A673 (cell line): ENCODE data around the gene LMF1. TPM values are rescaled to one million over a fixed set of nuclear protein-coding genes. Genes with fewer than 3 reads are reported as not detected.

Experiments used
- BruUV-seq: library from RNA; stranded (reverse); fragments of 400-500 nt; replicated peaks from 2 replicates; lab custom pipeline; 2021; lab: Mats Ljungman, UMichigan
- CTCF ChIA-PET: fragments of 300-600 bp; sonication (Branson Sonifier 250); formaldehyde crosslinking; loops from one replicate; lab custom pipeline; 2022; ENCODE audit warnings: antibody characterized with exemption; lab: Charles Lee
- POLR2A ChIA-PET: fragments of 300-600 bp; sonication (Branson Sonifier 250); formaldehyde crosslinking; loops from one replicate; lab custom pipeline; 2022; ENCODE audit warnings: antibody characterized with exemption; ENCODE audit not compliant: low non-redundant PET; lab: Charles Lee
- DNase-seq: peaks from one replicate; pipeline ENCODE4 v3.0.0-alpha.2; 2015; ENCODE audit warnings: low spot score
- H3K27ac ChIP-seq: fragments of 200-600 bp; sonication (generic); 2 replicates; pipeline ENCODE4 v1.5.1; 2016; ENCODE audit warnings: mixed run types, low read depth, mild to moderate bottlenecking, mixed read lengths, antibody characterized with exemption, low read length; ENCODE audit not compliant: poor library complexity, severe bottlenecking
- H3K27me3 ChIP-seq: fragments of 200-600 bp; sonication (generic); replicated peaks from 2 replicates; pipeline ENCODE4 v1.6.1; 2017; ENCODE audit warnings: mixed run types, low read depth, mild to moderate bottlenecking, mixed read lengths, antibody characterized with exemption, low read length; ENCODE audit not compliant: insufficient read depth, poor library complexity
- H3K36me3 ChIP-seq: fragments of 200-600 bp; sonication (generic); 2 replicates; pipeline ENCODE4 v1.6.1; 2016; ENCODE audit warnings: mixed run types, mild to moderate bottlenecking, mixed read lengths, antibody characterized with exemption, low read length; ENCODE audit not compliant: insufficient read depth, poor library complexity, severe bottlenecking
- H3K4me1 ChIP-seq: fragments of 200-600 bp; sonication (generic); 2 replicates; pipeline ENCODE4 v1.6.1; 2017; ENCODE audit warnings: mixed run types, mild to moderate bottlenecking, mixed read lengths, antibody characterized with exemption, low read length; ENCODE audit not compliant: insufficient read depth, poor library complexity, severe bottlenecking
- H3K4me3 ChIP-seq: fragments of 200-600 bp; sonication (generic); 2 replicates; pipeline ENCODE4 v1.5.1; 2016; ENCODE audit warnings: low read depth, mixed run types, mild to moderate bottlenecking, mixed read lengths, low read length; ENCODE audit not compliant: poor library complexity, severe bottlenecking
- H3K9me3 ChIP-seq: fragments of 200-600 bp; sonication (generic); 2 replicates; pipeline ENCODE4 v1.6.1; 2016; ENCODE audit warnings: mixed run types, low read depth, mild to moderate bottlenecking, mixed read lengths, antibody characterized with exemption, low read length; ENCODE audit not compliant: poor library complexity, severe bottlenecking
- EZH2 ChIP-seq: fragments of 200-600 bp; sonication (generic); IDR thresholded peaks from 2 replicates; pipeline ENCODE4 v1.6.1; 2017; ENCODE audit warnings: borderline replicate concordance, low read depth, mild to moderate bottlenecking, mixed read lengths, antibody characterized with exemption, low read length; ENCODE audit not compliant: poor library complexity, severe bottlenecking
- intact Hi-C: fragments of 100-400 bp; cut with micrococcal nuclease; formaldehyde crosslinking; loops from one replicate; pipeline ENCODE4 v1.10.0; 2022; ENCODE audit not compliant: unreplicated experiment
- total RNA-seq: library from RNA; stranded (reverse); gene quantifications from 2 replicates; pipeline ENCODE4 v1.2.3, GENCODE V29; 2021
- TF ChIP-seq, protein P1 (sequence below): fragments of 300-800, 200-600 bp; sonication (generic); conservative IDR thresholded peaks from 2 replicates; pipeline ENCODE4 v1.5.1; 2017; ENCODE audit warnings: low read depth, mild to moderate bottlenecking, antibody characterized with exemption, low read length, moderate library complexity, mixed read lengths

LMF1 gene
- total RNA-seq, 1 experiment from 2014 or later = 21.0 TPM

DNA sequence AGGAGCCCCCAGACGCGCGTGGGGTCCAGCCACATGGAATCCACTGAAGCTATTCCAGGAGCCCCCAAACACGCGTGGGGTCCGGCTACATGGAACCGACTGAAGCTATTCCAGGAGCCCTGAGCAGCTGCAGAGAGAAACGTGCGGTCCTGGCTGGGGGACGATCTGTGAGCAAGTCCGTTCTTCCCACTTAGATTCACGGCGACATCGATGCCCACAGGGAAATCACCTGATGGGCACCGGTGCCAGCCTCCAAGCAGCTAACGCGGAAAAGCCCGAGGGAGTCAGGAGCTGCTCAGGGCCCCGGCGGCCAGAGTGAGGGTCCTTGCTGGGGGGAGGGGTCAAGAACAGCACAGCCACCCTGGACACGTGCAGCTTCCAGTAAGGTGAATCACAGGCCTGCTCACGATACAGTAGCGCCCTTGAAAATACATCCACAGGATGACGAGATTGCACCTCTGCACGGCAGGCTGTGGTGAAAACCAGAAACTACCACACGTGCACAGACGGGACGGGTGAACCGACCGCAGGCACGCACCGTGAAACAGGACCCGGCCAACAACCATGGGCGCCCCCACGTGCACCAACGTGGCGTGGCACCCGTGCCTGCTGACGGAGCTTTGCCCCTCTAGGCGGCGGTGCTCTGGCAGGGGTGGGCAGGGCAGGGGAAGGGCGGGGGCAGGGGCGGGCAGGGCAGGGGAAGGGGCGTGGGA, 92.6 kb downstream of the LMF1 start:
- ChIA-PET CTCF (no interaction called here), POLR2A (no interaction called here)
- H3K27ac ChIP-seq = no peak overlapping the region
- no TSS peak for BruUV-seq
- DNase-seq = peak; percentile 49
- H3K27me3 ChIP-seq = no peaks in the 10 kb centered on the region
- no peaks in the 10 kb centered on the region for H3K4me1 ChIP-seq
- intact Hi-C loops = no loop called here
- TF ChIP-seq, protein P1, sequence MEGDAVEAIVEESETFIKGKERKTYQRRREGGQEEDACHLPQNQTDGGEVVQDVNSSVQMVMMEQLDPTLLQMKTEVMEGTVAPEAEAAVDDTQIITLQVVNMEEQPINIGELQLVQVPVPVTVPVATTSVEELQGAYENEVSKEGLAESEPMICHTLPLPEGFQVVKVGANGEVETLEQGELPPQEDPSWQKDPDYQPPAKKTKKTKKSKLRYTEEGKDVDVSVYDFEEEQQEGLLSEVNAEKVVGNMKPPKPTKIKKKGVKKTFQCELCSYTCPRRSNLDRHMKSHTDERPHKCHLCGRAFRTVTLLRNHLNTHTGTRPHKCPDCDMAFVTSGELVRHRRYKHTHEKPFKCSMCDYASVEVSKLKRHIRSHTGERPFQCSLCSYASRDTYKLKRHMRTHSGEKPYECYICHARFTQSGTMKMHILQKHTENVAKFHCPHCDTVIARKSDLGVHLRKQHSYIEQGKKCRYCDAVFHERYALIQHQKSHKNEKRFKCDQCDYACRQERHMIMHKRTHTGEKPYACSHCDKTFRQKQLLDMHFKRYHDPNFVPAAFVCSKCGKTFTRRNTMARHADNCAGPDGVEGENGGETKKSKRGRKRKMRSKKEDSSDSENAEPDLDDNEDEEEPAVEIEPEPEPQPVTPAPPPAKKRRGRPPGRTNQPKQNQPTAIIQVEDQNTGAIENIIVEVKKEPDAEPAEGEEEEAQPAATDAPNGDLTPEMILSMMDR = peak; percentile 56
- no peak for TF ChIP-seq EZH2
- no peaks in the 10 kb centered on the region for H3K9me3 ChIP-seq
- H3K4me3 ChIP-seq = no peak overlapping the region
- H3K36me3 ChIP-seq = no peaks in the 10 kb centered on the region

DNA sequence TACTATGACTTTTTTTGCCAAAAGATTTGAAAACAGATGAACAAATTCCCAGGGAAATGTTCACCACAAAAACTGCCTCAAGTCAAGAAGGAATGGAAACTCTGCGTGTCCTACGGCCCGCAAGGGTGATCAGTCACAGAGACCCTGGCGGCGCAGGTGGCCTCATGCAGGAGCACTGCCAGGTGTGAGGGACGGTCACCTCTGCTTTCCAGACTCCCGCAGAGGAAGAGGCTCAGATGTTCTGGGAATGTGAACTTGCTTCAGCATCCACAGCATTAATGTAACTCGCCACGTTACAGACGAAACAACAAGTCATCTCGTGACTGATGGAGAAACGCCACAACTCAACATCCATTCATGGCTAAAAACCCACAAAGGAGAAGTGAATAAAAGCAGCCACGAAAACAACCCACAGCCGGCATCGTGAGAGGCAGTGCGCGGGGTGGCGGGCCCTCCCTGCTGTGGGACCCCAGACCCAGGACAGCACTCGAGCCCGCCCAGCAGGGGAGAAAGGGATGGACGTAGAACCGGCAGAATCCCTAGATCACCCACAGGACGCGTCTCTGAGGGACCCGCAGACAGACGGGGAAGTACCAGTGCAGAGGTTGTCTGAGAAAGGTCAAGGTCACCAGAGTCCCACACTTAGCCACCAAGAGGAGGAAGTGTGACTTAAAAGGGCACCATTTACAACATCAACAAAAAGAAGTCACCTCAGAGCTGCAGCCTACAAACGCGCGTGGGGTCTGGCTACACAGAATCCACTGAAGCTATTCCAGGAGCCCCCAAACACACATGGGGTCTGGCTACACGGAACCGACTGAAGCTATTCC, 93.3 kb downstream of the LMF1 start:
- intact Hi-C loops = no loop called here
- Histone ChIP-seq H3K9me3 (no peaks in the 10 kb centered on the region), H3K36me3 (no peaks in the 10 kb centered on the region), H3K27ac (no peak overlapping the region), H3K4me3 (no peak overlapping the region), H3K27me3 (no peaks in the 10 kb centered on the region), H3K4me1 (no peaks in the 10 kb centered on the region)
- CTCF ChIA-PET = no interaction called here
- TF ChIP-seq, protein P1 = no peak
- TF ChIP-seq EZH2 = no peak
- DNase-seq = no peak
- BruUV-seq = no TSS peak
- POLR2A ChIA-PET = no interaction called here

DNA sequence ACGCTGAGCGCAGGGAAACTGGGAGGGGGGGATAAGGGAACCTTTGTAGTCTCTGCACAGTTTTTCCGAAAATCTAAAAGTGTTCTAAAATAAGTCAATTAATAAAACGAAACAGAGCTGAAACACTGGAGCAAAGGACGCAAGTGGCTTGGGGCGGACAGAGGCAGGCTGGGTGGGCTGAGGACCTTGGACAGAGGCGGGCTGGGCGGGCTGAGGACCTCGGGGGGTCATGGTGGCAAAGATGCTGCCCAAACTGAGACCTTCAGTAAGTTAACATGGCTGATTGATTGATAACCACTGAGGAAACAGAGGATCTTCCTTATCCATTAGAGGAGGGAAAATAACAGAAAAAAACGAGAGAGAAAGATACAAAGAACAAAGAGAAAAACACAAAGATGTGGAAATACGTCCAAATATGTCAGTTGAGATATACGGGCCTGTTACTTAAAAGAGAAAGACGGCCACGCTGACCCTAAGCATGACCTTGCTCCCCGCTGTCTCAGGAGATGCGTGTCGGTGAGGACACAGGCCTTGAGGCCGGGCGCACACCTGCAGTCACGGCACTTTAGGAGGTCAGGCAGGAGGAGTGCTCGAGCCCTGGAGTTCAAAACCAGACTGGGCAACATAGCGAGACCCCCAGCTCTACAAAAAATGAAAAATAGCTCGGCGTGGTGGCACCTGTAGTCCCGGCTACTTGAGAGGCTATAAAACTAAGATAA, 94.1 kb downstream of the LMF1 start:
- TF ChIP-seq, protein P1 = no peak
- no peak for TF ChIP-seq EZH2
- Histone ChIP-seq H3K4me3 (no peak overlapping the region), H3K27me3 (no peaks in the 10 kb centered on the region), H3K9me3 (no peaks in the 10 kb centered on the region), H3K4me1 (no peaks in the 10 kb centered on the region), H3K27ac (no peak overlapping the region), H3K36me3 (no peaks in the 10 kb centered on the region)
- no peak for DNase-seq
- ChIA-PET CTCF (interaction anchor here (0.6 kb wide), 1 partner anchor 106 kb away, joined by 3 read pairs; no protein-coding TSS in a partner anchor), POLR2A (no interaction called here)
- intact Hi-C loops = no loop called here
- no TSS peak for BruUV-seq
